ENCODE data around the gene AKAP8. TPM values are rescaled to one million over a fixed set of nuclear protein-coding genes. Genes with fewer than 3 reads are reported as not detected.
A peak's percentile ranks its signal among the peaks of the same experiment; 100 is the strongest.

Gene AKAP8
- total and polyA plus RNA-seq, 9 of the 15 experiments (the other 6 are each of a cell fraction or from before 2014, with no cell fraction given), result 3.4 to 56.5 (median 15.0) TPM

- TF ChIP-seq MAFK (IDR thresholded peaks at IDR 0.05; ENCODE audit: low read length) (no peak), ZFX (CRISPR knock-in tag; IDR thresholded peaks at IDR 0.05) (peak; percentile 28; the same call in 1 of the 2 replicates), ZNF124 (CRISPR knock-in tag; IDR thresholded peaks at IDR 0.05) (peak; percentile 64; the same call in 1 of the 2 replicates), GTF3C2 (IDR thresholded peaks at IDR 0.05; ENCODE audit: borderline replicate concordance, extremely low read depth, insufficient read length) (no peak), TAF7 (tag; IDR thresholded peaks at IDR 0.05) (no peak), TCF7L2 (IDR thresholded peaks at IDR 0.05; ENCODE audit: low read depth, low read length) (no peak), EZH2 (IDR thresholded peaks at IDR 0.05; ENCODE audit: borderline replicate concordance, low read depth, low read length) (no peak), ZNF263 (CRISPR knock-in tag; IDR thresholded peaks at IDR 0.05; ENCODE audit: borderline replicate concordance) (peak; percentile 88), ZNF174 (CRISPR knock-in tag; IDR thresholded peaks at IDR 0.05) (no peak), HNRNPL (IDR thresholded peaks at IDR 0.05; ENCODE audit: low read depth, low read length) (peak; percentile 93), NR2C1 (IDR thresholded peaks at IDR 0.05) (no peak), NR2C1 (tag; IDR thresholded peaks at IDR 0.05) (no peak), THRAP3 (IDR thresholded peaks at IDR 0.05; ENCODE audit: borderline replicate concordance) (no peak), ZNF12 (CRISPR knock-in tag; IDR thresholded peaks at IDR 0.05) (no peak)
- TF ChIP-seq, protein P1, sequence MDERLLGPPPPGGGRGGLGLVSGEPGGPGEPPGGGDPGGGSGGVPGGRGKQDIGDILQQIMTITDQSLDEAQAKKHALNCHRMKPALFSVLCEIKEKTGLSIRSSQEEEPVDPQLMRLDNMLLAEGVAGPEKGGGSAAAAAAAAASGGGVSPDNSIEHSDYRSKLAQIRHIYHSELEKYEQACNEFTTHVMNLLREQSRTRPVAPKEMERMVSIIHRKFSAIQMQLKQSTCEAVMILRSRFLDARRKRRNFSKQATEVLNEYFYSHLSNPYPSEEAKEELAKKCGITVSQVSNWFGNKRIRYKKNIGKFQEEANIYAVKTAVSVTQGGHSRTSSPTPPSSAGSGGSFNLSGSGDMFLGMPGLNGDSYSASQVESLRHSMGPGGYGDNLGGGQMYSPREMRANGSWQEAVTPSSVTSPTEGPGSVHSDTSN (CRISPR knock-in tag; IDR thresholded peaks at IDR 0.05; ENCODE audit: low read depth), result no peak
- TF ChIP-seq, protein P1 (tag; conservative IDR thresholded peaks at IDR 0.05; ENCODE audit: low read depth), result no peak
- TF ChIP-seq, protein P2, sequence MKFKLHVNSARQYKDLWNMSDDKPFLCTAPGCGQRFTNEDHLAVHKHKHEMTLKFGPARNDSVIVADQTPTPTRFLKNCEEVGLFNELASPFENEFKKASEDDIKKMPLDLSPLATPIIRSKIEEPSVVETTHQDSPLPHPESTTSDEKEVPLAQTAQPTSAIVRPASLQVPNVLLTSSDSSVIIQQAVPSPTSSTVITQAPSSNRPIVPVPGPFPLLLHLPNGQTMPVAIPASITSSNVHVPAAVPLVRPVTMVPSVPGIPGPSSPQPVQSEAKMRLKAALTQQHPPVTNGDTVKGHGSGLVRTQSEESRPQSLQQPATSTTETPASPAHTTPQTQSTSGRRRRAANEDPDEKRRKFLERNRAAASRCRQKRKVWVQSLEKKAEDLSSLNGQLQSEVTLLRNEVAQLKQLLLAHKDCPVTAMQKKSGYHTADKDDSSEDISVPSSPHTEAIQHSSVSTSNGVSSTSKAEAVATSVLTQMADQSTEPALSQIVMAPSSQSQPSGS (CRISPR knock-in tag; IDR thresholded peaks at IDR 0.05), result no peak
- TF ChIP-seq, protein P3, sequence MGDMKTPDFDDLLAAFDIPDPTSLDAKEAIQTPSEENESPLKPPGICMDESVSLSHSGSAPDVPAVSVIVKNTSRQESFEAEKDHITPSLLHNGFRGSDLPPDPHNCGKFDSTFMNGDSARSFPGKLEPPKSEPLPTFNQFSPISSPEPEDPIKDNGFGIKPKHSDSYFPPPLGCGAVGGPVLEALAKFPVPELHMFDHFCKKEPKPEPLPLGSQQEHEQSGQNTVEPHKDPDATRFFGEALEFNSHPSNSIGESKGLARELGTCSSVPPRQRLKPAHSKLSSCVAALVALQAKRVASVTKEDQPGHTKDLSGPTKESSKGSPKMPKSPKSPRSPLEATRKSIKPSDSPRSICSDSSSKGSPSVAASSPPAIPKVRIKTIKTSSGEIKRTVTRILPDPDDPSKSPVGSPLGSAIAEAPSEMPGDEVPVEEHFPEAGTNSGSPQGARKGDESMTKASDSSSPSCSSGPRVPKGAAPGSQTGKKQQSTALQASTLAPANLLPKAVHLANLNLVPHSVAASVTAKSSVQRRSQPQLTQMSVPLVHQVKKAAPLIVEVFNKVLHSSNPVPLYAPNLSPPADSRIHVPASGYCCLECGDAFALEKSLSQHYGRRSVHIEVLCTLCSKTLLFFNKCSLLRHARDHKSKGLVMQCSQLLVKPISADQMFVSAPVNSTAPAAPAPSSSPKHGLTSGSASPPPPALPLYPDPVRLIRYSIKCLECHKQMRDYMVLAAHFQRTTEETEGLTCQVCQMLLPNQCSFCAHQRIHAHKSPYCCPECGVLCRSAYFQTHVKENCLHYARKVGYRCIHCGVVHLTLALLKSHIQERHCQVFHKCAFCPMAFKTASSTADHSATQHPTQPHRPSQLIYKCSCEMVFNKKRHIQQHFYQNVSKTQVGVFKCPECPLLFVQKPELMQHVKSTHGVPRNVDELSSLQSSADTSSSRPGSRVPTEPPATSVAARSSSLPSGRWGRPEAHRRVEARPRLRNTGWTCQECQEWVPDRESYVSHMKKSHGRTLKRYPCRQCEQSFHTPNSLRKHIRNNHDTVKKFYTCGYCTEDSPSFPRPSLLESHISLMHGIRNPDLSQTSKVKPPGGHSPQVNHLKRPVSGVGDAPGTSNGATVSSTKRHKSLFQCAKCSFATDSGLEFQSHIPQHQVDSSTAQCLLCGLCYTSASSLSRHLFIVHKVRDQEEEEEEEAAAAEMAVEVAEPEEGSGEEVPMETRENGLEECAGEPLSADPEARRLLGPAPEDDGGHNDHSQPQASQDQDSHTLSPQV (IDR thresholded peaks at IDR 0.05), result peak; percentile 48
Observed at GRCh38 chr19:15379999-15380647, 536 bp upstream of the AKAP8 start (continued).
